ENCODE results near the gene ENOX1.

The ENOX1 gene

GRCh38 chr13:43299374-43299773, 487.4 kb downstream of the ENOX1 start:
- DNase-seq: no peak

DNA sequence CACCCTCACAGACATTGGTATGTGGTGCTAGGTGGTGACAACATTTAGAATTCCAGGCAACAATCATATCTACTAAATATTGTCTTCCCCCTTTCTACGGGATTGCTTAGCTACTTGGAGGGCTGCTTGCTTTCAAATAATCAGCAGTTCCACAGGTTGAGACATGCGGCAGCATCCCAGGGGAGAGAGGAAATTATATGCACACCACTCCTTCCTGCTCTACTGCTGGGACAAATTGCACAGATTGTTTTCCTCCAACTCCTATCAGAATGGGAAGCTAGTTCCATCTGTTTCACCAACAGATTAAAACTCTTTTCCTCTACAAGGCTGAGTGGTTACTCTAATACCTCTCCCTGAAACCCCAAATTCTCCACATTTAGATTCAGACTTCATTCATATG, 488.0 kb downstream of the ENOX1 start:
- DNase-seq: no peak

- DNase-seq: no peak
Measured at GRCh38 chr13:43297967-43298678, 488.6 kb downstream of the ENOX1 start.

DNA sequence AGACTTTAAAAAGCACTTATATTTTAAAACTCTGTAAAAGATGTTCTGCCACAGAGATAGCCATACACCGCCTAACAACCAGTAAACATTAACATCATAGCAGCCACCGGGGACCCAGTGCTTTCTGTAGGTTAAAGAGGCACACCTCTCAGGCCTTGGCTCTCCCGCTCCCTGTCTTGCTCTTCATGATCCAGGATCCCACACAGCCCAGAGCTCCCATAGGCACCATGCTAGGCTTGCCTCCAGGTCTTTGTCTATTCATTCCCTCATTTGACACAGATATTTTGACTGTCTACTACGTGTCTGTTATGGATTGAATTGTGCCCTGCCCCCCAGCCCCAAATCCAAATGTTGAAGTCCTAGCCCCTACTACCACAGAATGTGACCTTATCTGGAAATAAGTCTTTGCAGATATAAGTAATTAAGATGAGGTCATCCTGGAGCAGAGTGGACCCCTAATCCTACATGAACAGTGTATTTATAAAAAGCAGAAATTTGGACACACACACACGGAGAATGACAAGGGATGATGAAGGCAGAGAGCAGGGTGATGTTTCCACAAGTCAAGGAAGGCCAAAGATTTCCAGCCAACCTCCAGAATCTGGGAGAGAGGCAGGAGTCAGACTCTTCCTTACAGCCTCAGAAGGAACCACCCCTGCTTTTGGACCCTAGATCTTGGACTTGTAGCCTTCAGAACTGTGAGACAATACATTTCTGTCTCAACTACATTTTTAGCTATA, 490.8 kb downstream of the ENOX1 start:
- DNase-seq: no peak

DNA sequence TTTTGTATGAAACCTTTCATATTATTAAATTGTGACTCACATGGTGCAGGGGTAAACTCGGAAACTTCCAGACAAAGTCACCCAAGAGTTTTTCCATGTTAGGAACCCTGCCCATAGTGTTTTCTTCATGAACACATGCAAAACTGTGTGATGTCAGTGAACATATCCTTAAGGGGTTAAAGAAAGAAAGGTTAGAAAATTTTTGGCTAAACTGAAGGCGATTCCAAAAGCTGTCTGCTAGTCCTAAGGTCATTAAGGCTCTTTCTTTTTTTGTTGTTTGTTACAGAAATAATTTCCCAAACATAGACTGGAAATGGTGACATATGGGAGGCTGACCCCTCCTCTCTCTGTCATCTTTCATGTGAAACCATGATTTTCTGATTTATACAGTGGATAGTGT, 491.5 kb downstream of the ENOX1 start:
- no peak for DNase-seq

DNA sequence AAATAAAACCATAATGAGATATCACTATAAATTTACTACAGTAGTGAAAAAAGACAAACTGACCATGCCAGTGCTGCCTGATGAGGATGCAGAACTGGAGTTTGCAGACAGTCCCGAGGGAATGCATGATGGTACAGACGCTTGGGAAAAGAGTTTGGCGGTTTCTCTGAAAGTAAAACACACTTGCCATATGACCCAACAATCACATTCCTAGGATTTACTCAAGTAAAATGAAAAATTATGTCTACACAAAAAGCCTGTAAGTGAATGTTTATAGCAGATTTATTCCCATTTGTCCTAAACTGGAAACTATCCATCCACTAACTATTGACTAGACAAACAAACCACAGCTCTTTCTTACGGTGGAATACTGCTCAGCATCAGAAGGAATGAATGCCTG, 492.4 kb downstream of the ENOX1 start:
- no peak for DNase-seq

DNA sequence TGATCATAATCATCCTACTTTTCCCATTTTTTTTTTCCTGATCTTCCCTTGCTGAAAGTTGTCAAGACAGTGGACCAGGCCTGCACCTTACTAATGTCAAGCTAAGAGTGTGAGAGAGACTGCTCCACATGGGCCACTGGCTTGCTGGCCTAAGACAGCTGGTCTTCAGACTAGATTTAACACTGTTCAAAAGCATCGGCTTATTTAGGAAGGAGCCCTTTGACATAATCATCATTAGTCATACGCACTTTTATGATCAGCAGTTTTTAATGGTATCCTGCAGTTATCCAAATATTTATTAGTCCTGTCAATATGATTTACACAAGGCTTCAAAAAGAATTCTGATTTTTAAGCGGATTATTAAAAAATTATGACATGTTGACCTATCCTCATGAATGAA, 492.8 kb downstream of the ENOX1 start:
- no peak for DNase-seq

DNA sequence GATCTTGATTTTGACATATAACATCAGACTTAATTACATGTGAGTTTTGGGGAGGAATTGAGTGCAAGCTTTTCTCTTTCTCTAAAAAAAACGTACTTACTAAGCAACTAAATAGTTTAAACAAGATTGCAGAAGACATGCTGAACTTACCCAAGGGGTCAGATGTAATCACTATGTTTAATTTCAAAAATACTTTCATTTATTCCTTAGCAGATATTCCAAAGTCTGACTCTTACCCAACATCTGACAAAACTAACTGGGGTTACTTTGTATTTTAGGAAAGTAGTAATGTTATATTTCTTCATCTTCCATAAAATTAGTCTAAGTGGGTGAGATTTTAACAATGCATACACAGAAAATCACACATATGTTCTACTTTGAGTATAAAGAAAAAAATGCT, 493.2 kb downstream of the ENOX1 start:
- DNase-seq: no peak

DNA sequence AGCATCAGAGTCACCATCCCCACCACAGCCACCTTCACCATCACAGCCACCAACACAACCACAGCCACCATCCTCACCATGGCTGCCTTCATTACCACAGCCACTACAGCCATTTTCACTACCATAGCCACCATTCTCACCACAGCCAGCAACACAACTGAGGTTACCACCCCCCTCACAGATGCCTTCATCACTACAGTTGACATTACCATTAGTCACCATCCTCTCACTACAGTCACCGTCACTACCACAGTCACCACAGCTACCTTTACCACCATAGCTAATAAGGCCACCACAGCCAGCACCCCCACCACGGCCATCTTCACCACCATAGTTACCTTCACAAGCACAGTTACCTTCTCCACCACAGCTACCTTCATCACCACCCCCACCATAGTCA, 493.8 kb downstream of the ENOX1 start:
- DNase-seq: no peak

DNA sequence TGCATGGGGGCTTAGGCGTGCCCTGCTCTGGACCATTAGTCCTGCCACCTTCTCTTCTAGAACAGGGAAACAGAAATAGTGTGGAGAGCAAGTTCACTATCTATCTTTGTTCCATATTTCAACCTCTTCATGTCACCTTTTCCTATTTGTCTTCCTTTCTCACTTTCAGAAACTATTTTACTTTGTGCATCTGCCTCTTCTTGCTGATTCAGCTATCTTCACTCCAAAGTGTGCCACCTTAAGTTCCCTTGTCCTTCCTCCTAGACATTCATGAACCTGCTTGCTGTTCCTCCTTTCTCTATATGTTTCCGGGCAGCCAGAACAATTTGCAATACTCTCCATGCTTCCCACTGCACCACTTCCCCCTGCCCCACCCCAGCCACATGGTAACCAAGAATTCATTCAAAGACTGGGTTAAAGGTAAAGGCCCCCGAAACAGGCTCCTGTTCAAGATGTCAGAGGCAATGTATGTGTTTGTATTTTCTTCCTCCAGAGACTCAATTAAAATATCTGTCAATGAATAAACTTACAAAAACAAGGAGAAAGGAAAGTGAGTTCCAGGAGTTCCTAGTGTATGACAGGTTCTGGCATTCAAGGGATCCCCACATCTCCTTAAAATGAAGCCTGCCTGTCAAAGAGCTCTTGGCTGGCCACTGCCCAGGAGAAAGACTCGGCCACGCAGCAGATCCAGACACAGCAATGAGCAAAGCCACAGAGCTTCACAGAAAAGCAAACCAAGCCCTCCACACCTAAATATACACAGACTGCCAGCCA, 495.3 kb downstream of the ENOX1 start:
- no peak for DNase-seq

DNA sequence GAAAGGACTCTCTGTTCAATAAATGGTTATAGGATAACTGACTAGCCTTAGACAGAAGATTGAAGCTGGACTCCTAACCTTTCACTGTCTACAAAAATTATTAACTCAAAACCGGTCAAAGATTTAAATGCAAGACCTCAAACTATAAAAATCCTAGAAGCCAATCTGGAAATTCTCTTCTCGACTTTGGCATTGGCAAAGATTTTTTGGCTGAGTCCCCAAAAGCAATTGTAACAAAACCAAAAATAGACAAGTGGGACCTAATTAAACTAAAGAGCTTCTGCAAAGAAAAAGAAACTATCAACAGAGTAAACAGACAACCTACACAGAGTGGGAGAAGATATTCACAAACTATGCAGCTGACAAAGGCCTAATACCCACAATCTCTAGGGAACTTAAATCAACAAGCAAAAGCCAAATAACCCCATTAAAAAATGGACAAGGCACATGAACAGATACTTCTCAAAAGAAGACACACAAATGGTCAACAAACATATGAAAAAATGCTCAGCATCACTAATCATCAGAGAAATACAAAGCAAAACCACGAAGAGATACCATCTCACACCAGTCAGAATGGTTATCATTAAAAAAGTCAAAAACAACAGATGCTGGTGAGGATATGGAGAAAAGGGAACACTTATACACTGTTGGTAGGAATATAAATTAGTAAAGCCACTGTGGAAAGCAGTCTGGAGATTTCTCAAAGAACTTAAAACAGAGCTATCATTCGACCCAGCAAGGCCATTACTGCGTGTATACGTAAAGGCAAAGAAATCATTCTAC, 497.1 kb downstream of the ENOX1 start:
- no peak for DNase-seq

DNA sequence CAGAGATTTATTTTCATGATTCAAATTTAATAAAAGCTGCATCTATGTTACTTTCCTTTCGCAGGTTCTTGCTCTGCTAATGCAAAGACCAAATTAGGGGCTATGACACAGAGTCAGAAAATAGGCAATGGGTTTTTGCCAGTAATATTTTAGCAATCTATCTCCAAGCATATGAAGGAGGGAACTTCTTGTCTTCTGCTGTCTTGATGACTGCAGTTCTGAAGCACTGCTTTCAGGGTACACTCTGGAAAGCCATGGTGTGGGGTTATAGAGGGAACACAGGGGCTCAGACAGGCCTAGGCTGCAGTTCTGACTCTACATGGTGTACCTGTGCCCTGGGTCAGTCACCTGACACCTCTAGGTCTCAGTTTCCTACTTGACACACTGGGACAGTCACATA, 500.0 kb downstream of the ENOX1 start:
- no peak for DNase-seq

- no peak for DNase-seq
Measured at GRCh38 chr13:43285933-43286597, 500.7 kb downstream of the ENOX1 start.

GRCh38 chr13:43284162-43284561, 502.6 kb downstream of the ENOX1 start:
- DNase-seq: no peak

DNA sequence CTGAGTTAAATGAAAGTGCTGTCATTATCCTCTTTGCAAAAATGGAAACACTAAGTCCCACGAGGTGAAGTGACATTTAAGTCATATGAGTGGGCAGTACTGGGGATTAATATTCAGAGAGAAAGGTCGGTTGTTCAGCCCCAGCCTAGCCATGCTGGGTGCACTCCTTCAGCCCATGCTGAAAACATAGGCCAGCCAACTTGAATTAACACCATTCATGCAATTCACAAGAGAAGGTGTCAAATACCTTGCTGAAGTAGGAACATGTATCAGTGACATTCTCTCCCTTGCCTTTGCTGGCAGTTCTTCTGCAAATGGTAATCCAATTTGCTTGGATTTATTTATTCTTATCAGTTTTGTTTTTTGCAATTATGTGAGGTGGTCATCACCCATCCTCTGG, 507.1 kb downstream of the ENOX1 start:
- DNase-seq: no peak

DNA sequence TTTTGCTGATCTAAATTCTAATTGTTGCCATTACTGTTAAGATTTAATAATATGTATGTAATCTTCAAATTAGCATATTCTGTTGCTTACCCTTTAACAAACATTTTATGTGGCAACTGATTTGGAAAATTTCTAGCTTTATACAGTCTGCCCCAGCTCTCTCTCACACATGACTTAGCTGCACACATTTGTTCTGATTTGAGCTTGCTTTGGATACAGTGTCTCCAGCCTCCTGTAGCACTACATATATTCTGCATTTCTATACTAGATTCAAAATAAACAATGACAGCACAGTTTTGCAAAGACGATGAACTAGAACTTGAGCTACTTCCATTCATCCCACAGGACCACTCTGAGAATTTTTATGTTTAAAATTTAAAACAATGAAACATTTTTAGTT, 508.6 kb downstream of the ENOX1 start:
- DNase-seq: no peak

GRCh38 chr13:43277142-43277541, 509.6 kb downstream of the ENOX1 start:
- DNase-seq: no peak

GRCh38 chr13:43274881-43275280, 511.9 kb downstream of the ENOX1 start:
- no peak for DNase-seq

GRCh38 chr13:43273362-43273761, 513.4 kb downstream of the ENOX1 start:
- no peak for DNase-seq

DNA sequence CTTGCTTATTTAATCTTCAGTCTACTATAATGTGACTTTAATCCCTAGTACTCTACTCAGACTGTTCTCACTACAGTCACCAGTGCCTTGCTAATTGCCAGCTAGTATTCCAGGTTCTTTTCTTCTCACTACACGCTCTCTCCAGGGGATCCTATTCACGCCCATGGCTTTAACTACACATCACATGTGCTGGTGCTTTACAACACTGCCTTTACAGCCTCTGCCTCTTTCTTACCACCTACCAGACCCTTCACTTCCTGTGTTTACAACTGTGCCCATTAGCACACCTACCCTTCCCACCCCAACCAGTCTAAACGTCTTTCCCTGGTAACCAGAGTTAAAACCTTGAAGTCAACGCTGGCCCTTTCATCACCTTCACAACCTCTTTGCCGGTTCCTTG, 513.9 kb downstream of the ENOX1 start:
- DNase-seq: no peak

GRCh38 chr13:43271152-43271551, 515.6 kb downstream of the ENOX1 start:
- DNase-seq: no peak

DNA sequence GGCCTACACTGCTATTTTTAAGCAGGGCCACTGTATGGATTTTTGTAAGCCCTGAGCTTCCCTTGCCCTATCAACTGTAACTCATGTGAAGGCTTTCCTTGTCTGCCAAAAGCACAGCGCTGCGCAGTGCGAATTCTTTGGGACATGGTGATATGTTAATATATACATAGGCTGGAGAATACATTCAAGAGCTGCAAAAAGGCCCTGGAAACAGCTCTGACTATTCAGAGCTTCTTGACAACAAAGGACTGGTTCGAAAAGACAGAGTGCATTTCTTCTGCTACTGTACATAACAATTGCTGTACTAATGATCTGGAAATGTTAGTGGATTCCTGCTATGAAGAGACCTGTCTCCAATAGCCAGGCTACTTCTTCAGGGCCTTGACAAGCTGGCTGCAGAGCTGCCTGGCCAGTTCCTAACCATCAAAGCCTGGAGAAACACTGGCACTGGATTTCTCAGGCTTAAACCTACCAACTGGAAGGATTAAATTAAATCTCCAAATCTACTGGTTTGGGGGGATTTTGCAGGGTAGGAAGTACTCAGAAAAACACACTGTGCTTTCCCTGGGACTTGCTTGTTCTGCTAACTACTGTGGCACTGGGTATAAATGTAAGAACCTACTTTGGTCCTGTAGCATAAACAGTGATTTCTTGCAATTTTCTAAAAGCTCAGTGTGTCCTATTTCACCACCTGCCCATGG, 516.5 kb downstream of the ENOX1 start:
- no peak for DNase-seq
